Measurements from ENCODE around the gene CEP20.

DNA sequence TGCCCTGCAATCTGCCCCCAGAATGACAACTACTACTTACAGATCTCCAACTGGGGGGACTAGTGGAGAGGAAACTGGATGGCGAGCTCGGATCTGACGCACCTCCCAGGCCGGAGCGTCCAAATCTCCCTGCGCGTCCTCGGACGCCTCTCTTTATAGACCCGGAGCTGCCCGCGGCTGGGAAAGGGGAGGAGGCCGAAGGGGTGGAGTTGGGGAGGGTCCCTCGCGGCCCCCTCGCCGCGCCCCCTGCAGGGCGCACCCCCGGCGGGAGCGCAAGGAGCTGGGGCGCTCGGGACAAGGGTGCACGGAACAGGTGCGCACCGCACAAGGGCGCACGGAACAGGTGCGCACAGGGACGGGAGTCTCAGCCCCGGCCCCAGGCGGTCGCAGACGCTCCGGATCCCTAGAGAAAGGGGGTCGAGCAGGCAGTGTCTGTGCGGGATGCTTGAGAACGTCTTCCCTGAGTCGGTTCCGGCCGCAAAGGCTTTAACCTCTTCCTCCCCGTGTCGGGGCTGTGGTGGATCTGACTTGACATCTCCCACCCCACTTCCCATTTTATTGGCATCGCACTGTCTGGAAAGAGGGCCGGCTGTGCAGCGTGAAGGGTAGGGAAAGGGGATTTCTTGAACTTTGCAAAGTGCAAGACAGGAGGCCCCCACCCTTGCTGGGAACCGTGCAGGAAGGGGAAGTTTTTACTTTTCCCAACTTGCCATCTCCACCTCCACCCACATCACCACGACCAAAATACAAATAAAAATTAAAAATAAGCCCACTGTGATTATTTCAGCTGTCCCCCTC is 31.3 kb downstream of the CEP20 start, which contains the start of gene MYH11:
- TF ChIP-seq, protein P1, sequence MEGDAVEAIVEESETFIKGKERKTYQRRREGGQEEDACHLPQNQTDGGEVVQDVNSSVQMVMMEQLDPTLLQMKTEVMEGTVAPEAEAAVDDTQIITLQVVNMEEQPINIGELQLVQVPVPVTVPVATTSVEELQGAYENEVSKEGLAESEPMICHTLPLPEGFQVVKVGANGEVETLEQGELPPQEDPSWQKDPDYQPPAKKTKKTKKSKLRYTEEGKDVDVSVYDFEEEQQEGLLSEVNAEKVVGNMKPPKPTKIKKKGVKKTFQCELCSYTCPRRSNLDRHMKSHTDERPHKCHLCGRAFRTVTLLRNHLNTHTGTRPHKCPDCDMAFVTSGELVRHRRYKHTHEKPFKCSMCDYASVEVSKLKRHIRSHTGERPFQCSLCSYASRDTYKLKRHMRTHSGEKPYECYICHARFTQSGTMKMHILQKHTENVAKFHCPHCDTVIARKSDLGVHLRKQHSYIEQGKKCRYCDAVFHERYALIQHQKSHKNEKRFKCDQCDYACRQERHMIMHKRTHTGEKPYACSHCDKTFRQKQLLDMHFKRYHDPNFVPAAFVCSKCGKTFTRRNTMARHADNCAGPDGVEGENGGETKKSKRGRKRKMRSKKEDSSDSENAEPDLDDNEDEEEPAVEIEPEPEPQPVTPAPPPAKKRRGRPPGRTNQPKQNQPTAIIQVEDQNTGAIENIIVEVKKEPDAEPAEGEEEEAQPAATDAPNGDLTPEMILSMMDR (IDR thresholded peaks at IDR 0.05) = peak in 2 of 4 experiments; percentile 41 to 68
- TF ChIP-seq EP300 (IDR thresholded peaks at IDR 0.05) (no peak), POLR2A (IDR thresholded peaks at IDR 0.05) (peak; percentile 95 to 97)

Measured in gastroesophageal sphincter (tissue), 3 donors.